SIG-M5 treated with dmso at 0.1 percent for 504 hours (cell line): Measurements from ENCODE around the gene SMURF1.

Experiments
- DNase-seq: peaks from one replicate; lab custom pipeline; 2025; ENCODE audit not compliant: unreplicated experiment; lab: John Stamatoyannopoulos, UW

The SMURF1 gene

GRCh38 chr7:99098824-99099498, 44.9 kb downstream of the SMURF1 start:
- no peak for DNase-seq

- DNase-seq = no peak
Observed at GRCh38 chr7:99098286-99098823, 45.6 kb downstream of the SMURF1 start.

- DNase-seq = no peak
Observed at GRCh38 chr7:99097730-99098129, 46.2 kb downstream of the SMURF1 start.

- DNase-seq = no peak
Observed at GRCh38 chr7:99096124-99096887, 47.6 kb downstream of the SMURF1 start.

GRCh38 chr7:99095698-99096097, 48.2 kb downstream of the SMURF1 start:
- DNase-seq = no peak

- no peak for DNase-seq
Observed at GRCh38 chr7:99094401-99094800, 49.5 kb downstream of the SMURF1 start.

GRCh38 chr7:99092064-99092720, 51.7 kb downstream of the SMURF1 start:
- no peak for DNase-seq

- no peak for DNase-seq
Observed at GRCh38 chr7:99090771-99091542, 53.0 kb downstream of the SMURF1 start.

- no peak for DNase-seq
Observed at GRCh38 chr7:99089914-99090629, 53.8 kb downstream of the SMURF1 start.

- no peak for DNase-seq
Observed at GRCh38 chr7:99086944-99087343, 57.0 kb downstream of the SMURF1 start.

- no peak for DNase-seq
Observed at GRCh38 chr7:99086532-99086931, 57.4 kb downstream of the SMURF1 start.

- no peak for DNase-seq
Observed at GRCh38 chr7:99083733-99084132, 60.2 kb downstream of the SMURF1 start.

GRCh38 chr7:99083068-99083651, 60.7 kb downstream of the SMURF1 start:
- DNase-seq = peak; percentile 69

GRCh38 chr7:99080679-99081078, 63.2 kb downstream of the SMURF1 start:
- DNase-seq = no peak

GRCh38 chr7:99079104-99079503, 64.8 kb downstream of the SMURF1 start:
- no peak for DNase-seq

- DNase-seq = no peak
Observed at GRCh38 chr7:99078416-99078815, 65.5 kb downstream of the SMURF1 start.

- DNase-seq = no peak
Observed at GRCh38 chr7:99076615-99077014, 67.3 kb downstream of the SMURF1 start.

GRCh38 chr7:99073839-99074446, 70.0 kb downstream of the SMURF1 start:
- no peak for DNase-seq

GRCh38 chr7:99072126-99072525, 71.8 kb downstream of the SMURF1 start:
- DNase-seq = no peak

GRCh38 chr7:99070361-99070760, 73.5 kb downstream of the SMURF1 start:
- DNase-seq = no peak
